NCI-H748 (cell line): ENCODE results near the gene WASHC1.
"Not testable (repeated sequence)": the region's sequence is repeated elsewhere in the genome, so short reads cannot be mapped to it uniquely, and the experiment has no call there.

Source experiments
- DNase-seq: peaks from one replicate; lab custom pipeline; 2025; ENCODE audit not compliant: unreplicated experiment; lab: John Stamatoyannopoulos, UW

WASHC1 gene

GRCh38 chr9:29356-29755 lies at the start of gene WASHC1:
Gene WASHC1 (minus strand): TSS chr9:29456. CDS start chr9:24999, 4,457 bp downstream.
- not testable (repeated sequence) for DNase-seq

- DNase-seq: not testable (repeated sequence)
Measured at GRCh38 chr9:78333-78732, 49.1 kb upstream of the WASHC1 start.

- not testable (repeated sequence) for DNase-seq
Measured at GRCh38 chr9:76389-76788, 47.1 kb upstream of the WASHC1 start.

- DNase-seq: not testable (repeated sequence)
Measured at GRCh38 chr9:73900-74525, 44.8 kb upstream of the WASHC1 start.

- DNase-seq: peak; percentile 19
Measured at GRCh38 chr9:73076-73899, 44.0 kb upstream of the WASHC1 start.

- DNase-seq: not testable (repeated sequence)
Measured at GRCh38 chr9:63031-63629, 33.9 kb upstream of the WASHC1 start.

GRCh38 chr9:52678-53077 lies 23.4 kb upstream of the WASHC1 start:
- not testable (repeated sequence) for DNase-seq

- not testable (repeated sequence) for DNase-seq
Measured at GRCh38 chr9:48190-48842, 19.1 kb upstream of the WASHC1 start.

- not testable (repeated sequence) for DNase-seq
Measured at GRCh38 chr9:46639-47271, 17.5 kb upstream of the WASHC1 start.

GRCh38 chr9:46164-46563 lies 16.9 kb upstream of the WASHC1 start:
- DNase-seq: not testable (repeated sequence)

- DNase-seq: not testable (repeated sequence)
Measured at GRCh38 chr9:45180-45878, 16.1 kb upstream of the WASHC1 start.

GRCh38 chr9:44416-44815 lies 15.2 kb upstream of the WASHC1 start:
- not testable (repeated sequence) for DNase-seq

- DNase-seq: not testable (repeated sequence)
Measured at GRCh38 chr9:43636-44035, 14.4 kb upstream of the WASHC1 start.

- DNase-seq: not testable (repeated sequence)
Measured at GRCh38 chr9:43116-43515, 13.9 kb upstream of the WASHC1 start.

- DNase-seq: not testable (repeated sequence)
Measured at GRCh38 chr9:41819-42218, 12.6 kb upstream of the WASHC1 start.

GRCh38 chr9:41261-41676 lies 12.0 kb upstream of the WASHC1 start:
- DNase-seq: not testable (repeated sequence)

- not testable (repeated sequence) for DNase-seq
Measured at GRCh38 chr9:32308-32707, 3.1 kb upstream of the WASHC1 start.

GRCh38 chr9:28775-29174 lies 481 bp downstream of the WASHC1 start:
- not testable (repeated sequence) for DNase-seq

- DNase-seq: not testable (repeated sequence)
Measured at GRCh38 chr9:21621-22020, 7.6 kb downstream of the WASHC1 start.

- not testable (repeated sequence) for DNase-seq
Measured at GRCh38 chr9:16875-17274, 12.4 kb downstream of the WASHC1 start.
